T-helper 1 cell treated with Interleukin-12 subunit alpha and Interleukin-12 subunit beta and Interleukin-4 antibody, amounts not matched to agents 30 μg/mL and 1 μg/mL, for 36 hours (primary cell): ENCODE results near the gene DOCK4.

Experiments used
- H3K27ac Mint-ChIP-seq: one replicate; pipeline ENCODE4 v1.8.0; 2021; ENCODE audit warnings: mild to moderate bottlenecking, mixed read lengths
- H3K27me3 Mint-ChIP-seq: one replicate; pipeline ENCODE4 v1.8.0; 2021; ENCODE audit warnings: low read depth, mixed read lengths
- H3K36me3 Mint-ChIP-seq: one replicate; pipeline ENCODE4 v1.8.0; 2021; ENCODE audit warnings: low read depth, mixed read lengths
- H3K4me1 Mint-ChIP-seq: one replicate; pipeline ENCODE4 v1.8.0; 2021; ENCODE audit warnings: low read depth, mixed read lengths
- H3K4me3 Mint-ChIP-seq: one replicate; pipeline ENCODE4 v1.8.0; 2021; ENCODE audit warnings: mild to moderate bottlenecking, moderate library complexity, mixed read lengths
- H3K9me3 Mint-ChIP-seq: one replicate; pipeline ENCODE4 v1.8.0; 2021; ENCODE audit warnings: mixed read lengths

Gene DOCK4

DNA sequence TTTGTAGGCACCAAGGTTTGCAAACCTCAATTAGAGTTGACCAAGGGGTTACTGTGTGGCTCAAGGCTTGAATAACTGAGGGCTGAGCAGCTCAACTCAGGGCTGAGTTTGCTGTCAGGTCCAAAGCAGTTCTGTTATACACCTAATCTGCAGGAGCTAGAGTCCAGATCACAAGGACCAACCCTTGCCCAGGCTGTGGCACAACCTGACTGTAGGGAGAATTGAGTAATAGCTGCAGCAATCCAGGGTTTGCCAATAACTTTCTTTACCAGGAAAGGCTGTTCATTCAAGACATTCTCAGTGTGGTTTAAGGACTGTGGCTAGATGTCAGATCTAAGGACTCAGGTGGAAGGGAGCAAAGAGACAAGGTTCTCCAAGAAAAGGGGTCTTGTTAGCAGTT is 528.4 kb downstream of the DOCK4 start:
- Mint-ChIP-seq H3K36me3 (no peaks in the 10 kb centered on the region), H3K4me3 (no peak overlapping the region)

DNA sequence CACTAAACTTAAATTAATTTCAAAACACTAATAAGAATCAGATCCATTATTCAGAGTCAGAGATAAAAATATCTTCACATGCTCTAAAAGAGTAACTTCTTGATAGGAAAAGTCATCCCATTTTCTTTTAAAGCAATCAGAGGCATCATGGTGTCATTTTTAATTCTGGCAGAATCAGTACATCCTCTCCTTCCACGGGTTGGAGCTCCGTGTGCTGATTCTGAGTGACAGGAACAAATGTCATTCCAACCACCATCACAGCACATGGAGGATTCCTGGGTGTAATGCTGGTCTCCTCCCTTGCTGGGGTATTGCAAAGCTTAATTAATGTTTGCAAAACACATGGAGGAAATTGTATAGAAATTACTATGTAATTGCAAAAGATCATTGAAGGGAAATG is 529.4 kb downstream of the DOCK4 start:
- H3K36me3 Mint-ChIP-seq, result no peaks in the 10 kb centered on the region
- peaks cover 3% of the 10 kb centered on the region for H3K27me3 Mint-ChIP-seq
- no peaks in the 10 kb centered on the region for H3K4me1 Mint-ChIP-seq
- no peak overlapping the region for H3K4me3 Mint-ChIP-seq
- no peak overlapping the region for H3K27ac Mint-ChIP-seq
- no peaks in the 10 kb centered on the region for H3K9me3 Mint-ChIP-seq

More for the DNA sequence above, 528.4 kb downstream of the DOCK4 start:
- H3K9me3 Mint-ChIP-seq, result no peaks in the 10 kb centered on the region
- H3K27me3 Mint-ChIP-seq, result peaks cover 3% of the 10 kb centered on the region
- H3K4me1 Mint-ChIP-seq, result no peaks in the 10 kb centered on the region
- no peak overlapping the region for H3K27ac Mint-ChIP-seq
